Mammary epithelial cell (primary cell): ENCODE data around the gene SPATA46.

Source experiments
- CTCF ChIP-seq, 2 donors: IDR thresholded peaks in 1 of 2; conservative IDR thresholded peaks in 1 of 2; 2 replicates each; pipeline ENCODE4 v1.5.1; 2011 to 2012; ENCODE audit warnings: inconsistent platforms in 2 of 2, low read length in 2 of 2, mild to moderate bottlenecking in 2 of 2, control low read depth in 1 of 2, low read depth in 1 of 2; ENCODE audit not compliant: insufficient read depth in 1 of 2; ENCODE audit errors: extremely low read depth in 1 of 2
- EZH2 ChIP-seq: IDR thresholded peaks from 2 replicates; pipeline ENCODE4 v1.6.1; 2012; ENCODE audit warnings: low read length, inconsistent platforms, borderline replicate concordance

GRCh38 chr1:162407539-162407938 is 30.9 kb upstream of the SPATA46 start:
- no peak for TF ChIP-seq EZH2
- TF ChIP-seq CTCF (conservative IDR thresholded peaks at IDR 0.05 in 1 of 2, IDR thresholded peaks at IDR 0.05 in 1 of 2; ENCODE audit: extremely low read depth in 1 of 2, insufficient read depth in 1 of 2, low read depth in 1 of 2, low read length in 2 of 2), result no peak
